ENCODE data around the gene IL12RB1. TPM values are rescaled to one million over a fixed set of nuclear protein-coding genes. Genes with fewer than 3 reads are reported as not detected.

The IL12RB1 gene
- total and polyA plus RNA-seq, 2 of the 13 experiments (the other 11 are each of a cell fraction or from before 2014, with no cell fraction given), result 0.03 to 0.04 TPM

- no peak for TF ChIP-seq ZHX2 (IDR thresholded peaks at IDR 0.05; ENCODE audit: low read depth)
- TF ChIP-seq ZHX2 (CRISPR knock-in tag; IDR thresholded peaks at IDR 0.05; ENCODE audit: borderline replicate concordance), result no peak
- TF ChIP-seq PATZ1 (CRISPR knock-in tag; IDR thresholded peaks at IDR 0.05), result peak; percentile 77
- no peak for TF ChIP-seq KLF11 (CRISPR knock-in tag; IDR thresholded peaks at IDR 0.05)
- 0 out of 2 replicates have a peak, but pooled peaks have one; percentile 41 for TF ChIP-seq E2F5 (CRISPR knock-in tag; conservative IDR thresholded peaks at IDR 0.05)
- TF ChIP-seq POLR2AphosphoS2 (IDR thresholded peaks at IDR 0.05; ENCODE audit: low read depth, low read length), result no peak
- no peak for TF ChIP-seq ZNF790 (CRISPR knock-in tag; IDR thresholded peaks at IDR 0.05; ENCODE audit: borderline replicate concordance)
- TF ChIP-seq, protein P1, sequence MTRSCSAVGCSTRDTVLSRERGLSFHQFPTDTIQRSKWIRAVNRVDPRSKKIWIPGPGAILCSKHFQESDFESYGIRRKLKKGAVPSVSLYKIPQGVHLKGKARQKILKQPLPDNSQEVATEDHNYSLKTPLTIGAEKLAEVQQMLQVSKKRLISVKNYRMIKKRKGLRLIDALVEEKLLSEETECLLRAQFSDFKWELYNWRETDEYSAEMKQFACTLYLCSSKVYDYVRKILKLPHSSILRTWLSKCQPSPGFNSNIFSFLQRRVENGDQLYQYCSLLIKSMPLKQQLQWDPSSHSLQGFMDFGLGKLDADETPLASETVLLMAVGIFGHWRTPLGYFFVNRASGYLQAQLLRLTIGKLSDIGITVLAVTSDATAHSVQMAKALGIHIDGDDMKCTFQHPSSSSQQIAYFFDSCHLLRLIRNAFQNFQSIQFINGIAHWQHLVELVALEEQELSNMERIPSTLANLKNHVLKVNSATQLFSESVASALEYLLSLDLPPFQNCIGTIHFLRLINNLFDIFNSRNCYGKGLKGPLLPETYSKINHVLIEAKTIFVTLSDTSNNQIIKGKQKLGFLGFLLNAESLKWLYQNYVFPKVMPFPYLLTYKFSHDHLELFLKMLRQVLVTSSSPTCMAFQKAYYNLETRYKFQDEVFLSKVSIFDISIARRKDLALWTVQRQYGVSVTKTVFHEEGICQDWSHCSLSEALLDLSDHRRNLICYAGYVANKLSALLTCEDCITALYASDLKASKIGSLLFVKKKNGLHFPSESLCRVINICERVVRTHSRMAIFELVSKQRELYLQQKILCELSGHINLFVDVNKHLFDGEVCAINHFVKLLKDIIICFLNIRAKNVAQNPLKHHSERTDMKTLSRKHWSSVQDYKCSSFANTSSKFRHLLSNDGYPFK (CRISPR knock-in tag; IDR thresholded peaks at IDR 0.05; ENCODE audit: borderline replicate concordance), result no peak; the same call in 1 of the 2 replicates
- no peak for TF ChIP-seq ZNF33A (CRISPR knock-in tag; IDR thresholded peaks at IDR 0.05; ENCODE audit: borderline replicate concordance)
- TF ChIP-seq, protein P2, sequence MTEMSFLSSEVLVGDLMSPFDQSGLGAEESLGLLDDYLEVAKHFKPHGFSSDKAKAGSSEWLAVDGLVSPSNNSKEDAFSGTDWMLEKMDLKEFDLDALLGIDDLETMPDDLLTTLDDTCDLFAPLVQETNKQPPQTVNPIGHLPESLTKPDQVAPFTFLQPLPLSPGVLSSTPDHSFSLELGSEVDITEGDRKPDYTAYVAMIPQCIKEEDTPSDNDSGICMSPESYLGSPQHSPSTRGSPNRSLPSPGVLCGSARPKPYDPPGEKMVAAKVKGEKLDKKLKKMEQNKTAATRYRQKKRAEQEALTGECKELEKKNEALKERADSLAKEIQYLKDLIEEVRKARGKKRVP (CRISPR knock-in tag; IDR thresholded peaks at IDR 0.05), result no peak
- no peak for TF ChIP-seq HIVEP1 (CRISPR knock-in tag; IDR thresholded peaks at IDR 0.05)
- TF ChIP-seq ZNF558 (CRISPR knock-in tag; IDR thresholded peaks at IDR 0.05; ENCODE audit: borderline replicate concordance), result no peak
These were observed 31.1 kb upstream of the IL12RB1 start (continued) for GRCh38 chr19:18117692-18118378.
